ENCODE results near the gene PLXNA4.
A peak's percentile ranks its signal among the peaks of the same experiment; 100 is the strongest.
"Not testable (repeated sequence)": the region's sequence is repeated elsewhere in the genome, so short reads cannot be mapped to it uniquely, and the experiment has no call there.

Gene PLXNA4

GRCh38 chr7:132179681-132180080 is 396.6 kb downstream of the PLXNA4 start:
- no peak for DNase-seq (ENCODE audit: low read depth, low spot score)

- no peak for DNase-seq (ENCODE audit: low read depth, low spot score)
These were observed 397.2 kb downstream of the PLXNA4 start for GRCh38 chr7:132179080-132179430.

GRCh38 chr7:132178402-132179079 is 397.7 kb downstream of the PLXNA4 start:
- DNase-seq (ENCODE audit: low read depth, low spot score) = not testable (repeated sequence)

- DNase-seq (ENCODE audit: low read depth, low spot score) = no peak
These were observed 398.4 kb downstream of the PLXNA4 start for GRCh38 chr7:132177708-132178401.

DNA sequence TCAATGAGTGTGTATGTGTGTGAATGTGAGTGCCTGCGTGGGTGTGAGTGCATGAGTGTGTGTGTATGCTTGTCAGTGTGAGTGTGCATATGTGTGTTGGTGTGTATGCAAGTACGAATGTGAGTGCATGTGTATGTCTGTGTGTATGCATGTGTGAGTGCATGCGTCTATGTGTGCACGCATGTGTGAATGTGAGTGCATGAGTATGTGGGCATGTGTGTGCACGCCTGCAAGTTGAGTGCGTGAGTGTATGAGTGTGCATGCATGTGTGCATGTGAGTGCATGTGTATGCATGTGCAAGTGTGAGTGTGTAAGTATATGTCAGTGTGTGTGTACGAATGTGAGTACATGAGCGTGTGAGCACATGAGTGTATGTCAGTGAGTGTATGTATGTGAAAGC is 399.6 kb downstream of the PLXNA4 start:
- DNase-seq (ENCODE audit: low read depth, low spot score) = no peak

DNA sequence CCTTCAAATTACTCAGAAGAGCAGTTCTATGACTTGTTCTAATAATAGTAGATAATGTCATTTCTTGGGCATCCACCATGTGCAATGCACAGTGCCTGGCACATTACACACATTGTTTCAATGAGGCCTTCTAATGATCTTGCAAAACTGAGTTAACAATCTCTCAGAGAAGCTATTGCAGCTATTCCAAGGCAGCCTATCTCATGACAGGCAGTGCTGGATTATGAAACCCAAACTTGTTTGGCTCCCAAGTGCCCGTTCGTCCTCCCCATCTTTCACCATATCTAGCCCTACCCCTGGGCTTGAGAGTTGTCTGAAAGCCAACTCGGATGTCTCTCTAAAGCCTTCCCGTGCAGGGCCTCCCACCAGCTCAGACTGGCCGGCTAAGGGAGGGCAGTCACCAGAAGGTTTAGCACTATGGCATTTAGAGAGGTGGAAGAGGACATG is 405.1 kb downstream of the PLXNA4 start:
- no peak for DNase-seq (ENCODE audit: low read depth, low spot score)

DNA sequence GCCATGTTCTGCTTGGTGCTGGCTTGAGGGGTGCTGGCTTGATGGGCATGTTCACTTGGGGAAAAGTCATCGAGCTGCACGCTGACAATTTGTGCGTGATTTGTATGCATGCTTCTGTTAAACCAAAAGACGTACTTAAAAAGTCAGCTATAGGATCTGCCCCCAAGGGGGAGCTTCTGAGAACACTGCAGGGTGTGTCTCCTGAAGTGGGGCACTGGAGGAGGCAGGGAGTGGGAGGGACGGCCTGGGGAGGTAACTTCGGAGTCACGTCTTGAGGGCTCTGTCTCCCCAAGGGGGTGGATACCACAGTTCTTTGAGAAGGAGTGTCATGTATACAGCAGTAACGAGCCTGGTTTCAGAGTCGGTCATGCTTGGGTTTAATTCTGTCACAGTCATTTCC is 406.5 kb downstream of the PLXNA4 start:
- DNase-seq (ENCODE audit: low read depth, low spot score) = no peak

DNA sequence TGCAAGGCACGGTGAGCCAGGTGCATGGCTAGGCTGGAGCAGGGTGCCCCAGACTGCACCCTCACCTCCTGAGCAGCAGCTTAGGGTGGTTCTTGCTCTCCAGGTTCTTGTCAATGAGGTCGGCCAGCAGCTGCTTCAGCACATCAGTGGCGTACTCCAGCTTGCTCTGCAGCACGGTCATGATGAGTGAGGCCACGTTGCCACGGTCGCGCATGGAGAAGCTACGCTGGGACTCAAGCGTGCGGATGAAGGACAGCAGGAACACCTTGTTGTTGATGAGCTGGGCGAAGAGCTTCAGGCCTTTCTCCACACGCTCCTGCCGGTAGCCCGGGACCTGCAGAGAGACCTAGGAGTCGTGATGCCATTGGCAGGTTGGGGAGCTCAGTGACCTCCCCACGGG is 408.0 kb downstream of the PLXNA4 start:
- DNase-seq (ENCODE audit: low read depth, low spot score) = no peak

DNA sequence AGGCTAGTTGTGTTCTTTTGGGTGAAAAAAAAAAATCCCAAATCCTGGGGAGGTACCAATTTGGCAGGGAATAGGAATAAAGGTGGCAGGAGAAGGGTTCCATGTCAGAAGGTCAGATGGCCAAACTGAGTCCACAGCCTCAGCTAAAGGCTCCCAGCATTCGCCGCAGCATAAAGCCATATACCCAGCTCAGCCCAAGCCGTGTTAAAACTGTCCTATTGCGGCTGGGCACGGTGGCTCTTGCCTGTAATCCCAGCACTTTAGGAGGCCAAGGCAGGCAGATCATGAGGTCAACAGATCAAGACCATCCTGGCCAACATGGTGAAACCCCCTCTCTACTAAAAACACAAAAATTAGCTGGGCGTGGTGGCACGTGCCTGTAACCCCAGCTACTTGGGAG is 410.6 kb downstream of the PLXNA4 start:
- DNase-seq (ENCODE audit: low read depth, low spot score) = not testable (repeated sequence)

GRCh38 chr7:132164558-132165125 is 411.6 kb downstream of the PLXNA4 start:
- no peak for DNase-seq (ENCODE audit: low read depth, low spot score)

GRCh38 chr7:132162556-132163144 is 413.6 kb downstream of the PLXNA4 start:
- peak; percentile 32 for DNase-seq (ENCODE audit: low read depth, low spot score)

- DNase-seq (ENCODE audit: low read depth, low spot score) = no peak
These were observed 414.3 kb downstream of the PLXNA4 start for GRCh38 chr7:132161976-132162375.

DNA sequence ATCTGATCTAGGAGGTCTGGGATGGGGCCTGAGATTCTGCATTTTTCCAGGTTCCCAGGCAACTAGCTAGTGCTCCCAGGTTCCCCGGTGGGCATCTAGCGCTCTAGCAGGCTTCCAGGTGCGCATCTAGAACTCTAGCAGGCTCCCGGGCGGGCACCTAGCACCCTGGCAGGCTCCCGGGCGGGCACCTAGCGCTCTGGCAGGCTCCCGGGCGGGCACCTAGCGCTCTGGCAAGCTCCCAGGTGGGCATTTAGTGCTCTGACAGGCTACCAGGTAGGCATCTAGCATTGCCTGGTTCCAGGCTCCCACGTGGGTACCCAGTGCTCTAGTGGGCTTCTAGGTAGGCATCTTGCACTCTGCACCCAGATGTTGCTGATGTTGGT is 414.7 kb downstream of the PLXNA4 start:
- DNase-seq (ENCODE audit: low read depth, low spot score) = no peak

- DNase-seq (ENCODE audit: low read depth, low spot score) = peak; percentile 73
These were observed 415.4 kb downstream of the PLXNA4 start for GRCh38 chr7:132160611-132161532.

DNA sequence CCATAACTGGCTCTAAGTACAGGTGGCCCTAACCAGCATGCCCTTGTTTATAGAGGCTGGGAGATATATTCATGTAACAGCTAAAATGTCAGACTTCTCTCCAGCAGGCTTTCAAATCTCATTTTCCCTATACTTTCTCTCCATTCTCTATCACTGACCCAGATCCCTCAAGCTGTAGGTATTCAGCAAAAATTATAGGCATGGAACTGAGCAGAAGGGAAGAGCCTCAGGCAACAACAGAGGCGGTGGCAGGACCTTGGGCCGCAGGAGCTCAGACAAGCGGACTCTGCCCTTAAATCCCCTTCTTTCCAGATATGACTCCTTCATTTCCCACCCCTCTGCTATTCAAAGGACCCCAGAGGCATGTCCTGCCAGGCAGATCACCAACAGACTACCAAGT is 417.4 kb downstream of the PLXNA4 start:
- no peak for DNase-seq (ENCODE audit: low read depth, low spot score)

DNA sequence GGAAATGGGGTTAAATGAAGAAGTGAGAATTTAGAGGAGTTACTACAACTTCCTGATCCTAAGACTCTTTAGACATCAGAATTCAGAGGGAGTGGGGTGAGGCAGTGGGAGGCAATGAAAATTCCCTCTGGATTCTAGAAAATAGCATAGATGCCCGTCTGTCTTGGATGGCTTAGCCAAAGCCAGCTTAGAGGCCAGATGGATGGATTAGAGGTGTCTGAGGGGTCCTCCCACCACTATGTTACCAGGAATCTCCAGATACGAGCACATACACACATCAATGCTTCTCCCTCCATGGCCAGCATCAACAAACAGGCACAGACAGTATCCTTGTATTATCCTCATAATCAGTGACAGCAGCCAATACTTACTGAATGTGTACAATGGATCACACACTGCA is 418.1 kb downstream of the PLXNA4 start:
- DNase-seq (ENCODE audit: low read depth, low spot score) = no peak

- no peak for DNase-seq (ENCODE audit: low read depth, low spot score)
These were observed 420.6 kb downstream of the PLXNA4 start for GRCh38 chr7:132155715-132156114.

DNA sequence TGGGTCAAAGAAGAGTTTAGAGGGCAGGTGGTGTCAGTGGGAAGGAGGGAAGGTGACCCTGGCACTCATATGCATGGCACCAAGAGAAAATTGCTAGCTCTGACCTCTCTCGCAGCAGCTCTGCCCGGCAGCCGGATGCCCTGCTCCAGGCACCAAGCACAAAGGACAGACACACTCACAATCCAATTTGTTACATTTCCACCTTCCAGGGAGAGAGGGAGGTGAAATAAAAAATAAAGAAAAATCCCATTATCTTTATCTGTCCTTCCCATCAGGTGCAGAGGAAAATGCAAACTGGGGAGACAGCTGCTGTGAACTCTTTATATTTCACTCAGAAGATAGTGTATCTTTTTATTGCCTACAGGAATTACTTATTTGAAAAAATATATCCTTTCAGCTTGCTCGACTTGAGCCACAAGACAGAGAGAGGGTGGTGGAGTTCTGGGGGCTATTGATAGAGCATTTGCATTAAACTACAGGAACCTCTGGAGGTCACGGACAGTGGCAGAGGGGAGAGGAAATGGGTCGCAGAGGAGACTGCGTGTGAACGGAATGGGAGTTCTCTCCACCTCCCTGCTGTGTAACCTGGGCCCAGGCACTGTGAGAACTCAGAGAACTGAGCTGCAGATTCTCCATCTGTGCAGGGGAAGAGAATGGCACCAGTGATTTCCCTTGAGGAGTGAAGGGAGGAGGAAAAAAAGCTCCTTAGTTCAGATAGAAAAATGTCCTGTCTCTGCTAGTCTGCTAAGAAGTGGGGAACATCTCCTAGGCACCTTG is 421.4 kb downstream of the PLXNA4 start:
- DNase-seq (ENCODE audit: low read depth, low spot score) = no peak

- no peak for DNase-seq (ENCODE audit: low read depth, low spot score)
These were observed 422.0 kb downstream of the PLXNA4 start for GRCh38 chr7:132154248-132154647.

- no peak for DNase-seq (ENCODE audit: low read depth, low spot score)
These were observed 424.0 kb downstream of the PLXNA4 start for GRCh38 chr7:132152131-132152889.
